SK-N-SH (cell line): ENCODE results near the gene BOD1L2. TPM values are rescaled to one million over a fixed set of nuclear protein-coding genes. Genes with fewer than 3 reads are reported as not detected.

Experiments
- CTCF ChIA-PET: fragments of 300-600, 350-600 bp; formaldehyde crosslinking; extraction: SDS; loops from one replicate; lab custom pipeline; 2021; lab: Yijun Ruan, JAX
- POLR2A ChIA-PET: fragments of 350-600 bp; sonication (Branson Sonifier 250); formaldehyde crosslinking; extraction: SDS; loops from one replicate; lab custom pipeline; 2020; ENCODE audit warnings: antibody characterized with exemption, inconsistent platforms; lab: Yijun Ruan, JAX
- DNase-seq: peaks from one replicate; pipeline ENCODE4 v3.0.0; 2012
- H2AFZ ChIP-seq: fragments of 200-600 bp; sonication (generic); 2 replicates; pipeline ENCODE4 v1.8.1; 2016; ENCODE audit warnings: antibody characterized with exemption, mild to moderate bottlenecking, low read depth
- H3F3A ChIP-seq: fragments of 200-600 bp; sonication (generic); replicated peaks from 2 replicates; pipeline ENCODE3; 2016; ENCODE audit warnings: antibody characterized with exemption, mild to moderate bottlenecking; ENCODE audit not compliant: insufficient read depth
- H3K27ac ChIP-seq, 2 experiments: fragments of 200-500 bp in 1 of 2; fragments of 200-600 bp in 1 of 2; sonication (Bioruptor generic) in 1 of 2; sonication (generic), shearing (Covaris generic) in 1 of 2; 2 replicates each; pipeline versions ENCODE4 v1.5.1 to v1.6.1; 2014 to 2016; ENCODE audit warnings: low read depth in 2 of 2, inconsistent platforms in 1 of 2, low read length in 1 of 2, mild to moderate bottlenecking in 1 of 2, mixed read lengths in 1 of 2
- H3K27me3 ChIP-seq: fragments of 200-600 bp; sonication (generic), shearing (Covaris generic); 2 replicates; pipeline ENCODE4 v1.6.1; 2016; ENCODE audit warnings: mixed run types; ENCODE audit not compliant: insufficient read depth
- H3K36me3 ChIP-seq, 2 experiments: fragments of 200-500 bp in 1 of 2; fragments of 200-600 bp in 1 of 2; sonication (Bioruptor generic) in 1 of 2; sonication (generic) in 1 of 2; replicated peaks in 1 of 2; 2 replicates each; pipeline versions ENCODE3 to v1.5.1; 2014 to 2016; ENCODE audit warnings: low read length in 1 of 2, mild to moderate bottlenecking in 1 of 2; ENCODE audit not compliant: insufficient read depth in 2 of 2, control insufficient read depth in 1 of 2
- H3K4me1 ChIP-seq, 2 experiments: fragments of 200-500 bp in 1 of 2; fragments of 200-600 bp in 1 of 2; sonication (Bioruptor generic) in 1 of 2; sonication (generic), shearing (Covaris generic) in 1 of 2; 2 replicates each; pipeline versions ENCODE4 v1.5.1 to v1.6.1; 2014 to 2016; ENCODE audit warnings: low read depth in 1 of 2, low read length in 1 of 2, mixed run types in 1 of 2; ENCODE audit not compliant: insufficient read depth in 2 of 2, control insufficient read depth in 1 of 2
- H3K4me2 ChIP-seq: fragments of 200-600 bp; sonication (generic), shearing (Covaris generic); 2 replicates; pipeline ENCODE4 v1.6.1; 2017; ENCODE audit warnings: mixed run types
- H3K4me3 ChIP-seq, 2 experiments: fragments of 200-500 bp in 1 of 2; fragments of 200-600 bp in 1 of 2; sonication (Bioruptor generic) in 1 of 2; sonication (generic), shearing (Covaris generic) in 1 of 2; 2 replicates each; pipeline versions ENCODE4 v1.5.1 to v1.8.1; 2014 to 2016; ENCODE audit warnings: low read depth in 2 of 2, inconsistent platforms in 1 of 2, low read length in 1 of 2, mild to moderate bottlenecking in 1 of 2, mixed read lengths in 1 of 2, moderate library complexity in 1 of 2
- H3K79me2 ChIP-seq: fragments of 200-600 bp; sonication (generic); 2 replicates; pipeline ENCODE4 v1.8.1; 2017; ENCODE audit warnings: mild to moderate bottlenecking; ENCODE audit not compliant: insufficient read depth
- H3K9ac ChIP-seq: fragments of 200-600 bp; sonication (generic); 2 replicates; pipeline ENCODE4 v1.6.1; 2017; ENCODE audit warnings: mixed run types
- H3K9me2 ChIP-seq: fragments of 200-600 bp; sonication (generic); 2 replicates; pipeline ENCODE4 v1.6.1; 2017; ENCODE audit warnings: mixed run types
- H3K9me3 ChIP-seq: fragments of 200-600 bp; sonication (generic); 2 replicates; pipeline ENCODE4 v1.6.1; 2017; ENCODE audit warnings: mixed run types, mild to moderate bottlenecking, moderate library complexity
- H4K20me1 ChIP-seq: fragments of 200-600 bp; sonication (generic); 2 replicates; pipeline ENCODE4 v1.6.1; 2017; ENCODE audit warnings: mild to moderate bottlenecking, mixed run types; ENCODE audit not compliant: insufficient read depth
- EZH2phosphoT487 ChIP-seq: fragments of 200-600 bp; sonication (generic); IDR thresholded peaks from 2 replicates; pipeline ENCODE4 v1.6.1; 2017; ENCODE audit warnings: low read depth, mixed run types, mild to moderate bottlenecking, antibody characterized with exemption, moderate library complexity, borderline replicate concordance
- GATA2 ChIP-seq: sonication (generic); formaldehyde crosslinking; IDR thresholded peaks from 2 replicates; pipeline ENCODE4 v1.5.0; 2020; ENCODE audit warnings: mild to moderate bottlenecking, missing genetic modification reagents
- IRF3 ChIP-seq: fragments of 150-350 bp; IDR thresholded peaks from 2 replicates; pipeline ENCODE4 v1.6.1; 2016; ENCODE audit warnings: mild to moderate bottlenecking, low read depth, low read length
- JUND ChIP-seq: IDR thresholded peaks from 2 replicates; pipeline ENCODE4 v1.4.0; 2012
- RFX5 ChIP-seq: IDR thresholded peaks from 2 replicates; pipeline ENCODE4 v1.6.1; 2012; ENCODE audit warnings: mild to moderate bottlenecking, improper control_type of control experiment, low read length
- RXRA ChIP-seq: IDR thresholded peaks from 2 replicates; pipeline ENCODE4 v1.4.0; 2012; ENCODE audit warnings: low read depth, mild to moderate bottlenecking, borderline replicate concordance
- SIN3A ChIP-seq: IDR thresholded peaks from 2 replicates; pipeline ENCODE4 v1.6.1; 2012; ENCODE audit warnings: low read depth, mild to moderate bottlenecking, low read length, moderate library complexity, borderline replicate concordance
- SMC3 ChIP-seq: IDR thresholded peaks from 2 replicates; pipeline ENCODE4 v1.6.1; 2012; ENCODE audit warnings: low read depth, low read length, improper control_type of control experiment
- TAF1 ChIP-seq: IDR thresholded peaks from 2 replicates; pipeline ENCODE4 v1.6.1; 2012; ENCODE audit warnings: low read depth, mild to moderate bottlenecking, low read length, moderate library complexity, borderline replicate concordance
- USF1 ChIP-seq: IDR thresholded peaks from 2 replicates; pipeline ENCODE4 v1.4.0; 2012; ENCODE audit warnings: low read depth, borderline replicate concordance
- YY1 ChIP-seq: IDR thresholded peaks from 2 replicates; pipeline ENCODE4 v1.4.0; 2012; ENCODE audit warnings: low read depth, mild to moderate bottlenecking
- ZBTB33 ChIP-seq: IDR thresholded peaks from 2 replicates; pipeline ENCODE4 v1.4.0; 2012; ENCODE audit warnings: low read depth, borderline replicate concordance
- WGBS: methylation state at CpG from one replicate; pipeline ENCODE4 v1.1.6; 2017; ENCODE audit warnings: low lambda C conversion rate; 5-methylcytosine and 5-hydroxymethylcytosine counted together
- polyA plus RNA-seq, 3 experiments: library from polyadenylated mRNA; depleted of rRNA; stranded (reverse); fragments of >200 nt; gene quantifications; 2 replicates each; pipeline ENCODE4 v1.2.3, GENCODE V29; 2012
- TF ChIP-seq, protein P1 (sequence below): fragments of 150-350 bp; IDR thresholded peaks from 2 replicates; pipeline ENCODE4 v1.6.1; 2017; ENCODE audit warnings: antibody characterized with exemption, low read length, low read depth, borderline replicate concordance
- TF ChIP-seq, protein P2 (sequence below): IDR thresholded peaks from 2 replicates; pipeline ENCODE4; 2012

Gene BOD1L2
- polyA plus RNA-seq, 1 of the 3 experiments (the other 2 are of a cell fraction), result not detected

DNA sequence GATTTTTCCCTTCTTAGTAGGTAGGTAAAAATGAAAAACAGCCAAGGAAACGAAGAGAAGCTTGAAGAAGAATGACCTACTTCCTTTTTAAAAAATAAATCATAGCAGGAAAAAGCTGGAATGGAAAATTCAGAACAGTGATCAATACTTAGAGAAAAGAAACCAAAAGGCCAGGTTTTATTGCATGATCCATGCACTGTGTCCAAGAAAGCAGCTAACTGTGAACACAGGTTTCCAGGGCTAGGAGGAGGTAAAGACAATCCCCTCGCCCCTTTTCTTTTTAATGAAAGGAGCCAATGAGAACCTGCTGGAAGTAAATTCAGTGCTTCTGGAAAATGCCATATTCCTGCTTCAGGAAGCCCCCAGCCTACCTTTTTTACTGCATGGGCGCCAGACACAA lies 47.2 kb downstream of the BOD1L2 start:
- Histone ChIP-seq H3K4me1 (peaks cover 0 to 3% of the 10 kb centered on the region in 2 experiments; a peak in 1 of 4 replicates), H3F3A (no peaks in the 10 kb centered on the region), H3K36me3 (no peaks in the 10 kb centered on the region), H3K9me3 (no peaks in the 10 kb centered on the region), H3K79me2 (no peaks in the 10 kb centered on the region), H3K9ac (no peak overlapping the region), H4K20me1 (no peaks in the 10 kb centered on the region), H3K27ac (no peak overlapping the region), H3K27me3 (no peaks in the 10 kb centered on the region), H3K4me2 (no peak overlapping the region), H2AFZ (no peak overlapping the region), H3K4me3 (no peak overlapping the region), H3K9me2 (no peaks in the 10 kb centered on the region)
- ChIA-PET CTCF (no interaction called here), POLR2A (no interaction called here)
- WGBS, result 15% methylated on average over 3 of the region's 3 CpGs
- no peak for DNase-seq
- TF ChIP-seq, protein P1, sequence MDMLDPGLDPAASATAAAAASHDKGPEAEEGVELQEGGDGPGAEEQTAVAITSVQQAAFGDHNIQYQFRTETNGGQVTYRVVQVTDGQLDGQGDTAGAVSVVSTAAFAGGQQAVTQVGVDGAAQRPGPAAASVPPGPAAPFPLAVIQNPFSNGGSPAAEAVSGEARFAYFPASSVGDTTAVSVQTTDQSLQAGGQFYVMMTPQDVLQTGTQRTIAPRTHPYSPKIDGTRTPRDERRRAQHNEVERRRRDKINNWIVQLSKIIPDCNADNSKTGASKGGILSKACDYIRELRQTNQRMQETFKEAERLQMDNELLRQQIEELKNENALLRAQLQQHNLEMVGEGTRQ, result no peak
- TF ChIP-seq YY1 (no peak), ZBTB33 (no peak), RXRA (no peak), IRF3 (no peak), SMC3 (no peak), EZH2phosphoT487 (no peak), TAF1 (no peak), USF1 (no peak), JUND (no peak), SIN3A (no peak), RFX5 (no peak), GATA2 (no peak)
- TF ChIP-seq, protein P2, sequence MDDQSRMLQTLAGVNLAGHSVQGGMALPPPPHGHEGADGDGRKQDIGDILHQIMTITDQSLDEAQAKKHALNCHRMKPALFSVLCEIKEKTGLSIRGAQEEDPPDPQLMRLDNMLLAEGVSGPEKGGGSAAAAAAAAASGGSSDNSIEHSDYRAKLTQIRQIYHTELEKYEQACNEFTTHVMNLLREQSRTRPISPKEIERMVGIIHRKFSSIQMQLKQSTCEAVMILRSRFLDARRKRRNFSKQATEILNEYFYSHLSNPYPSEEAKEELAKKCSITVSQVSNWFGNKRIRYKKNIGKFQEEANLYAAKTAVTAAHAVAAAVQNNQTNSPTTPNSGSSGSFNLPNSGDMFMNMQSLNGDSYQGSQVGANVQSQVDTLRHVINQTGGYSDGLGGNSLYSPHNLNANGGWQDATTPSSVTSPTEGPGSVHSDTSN, result no peak
